Stimulated activated CD8-positive, alpha-beta memory T cell treated with anti-CD3 and anti-CD28 coated beads, Interleukin-2, amount 100 ng/mL, for 1 hour (primary cell): Measurements from ENCODE around the gene SCAF4.
"Not testable (repeated sequence)": the region's sequence is repeated elsewhere in the genome, so short reads cannot be mapped to it uniquely, and the experiment has no call there.

Source experiments
- DNase-seq, 2 donors: peaks; one replicate each; pipeline ENCODE4 v3.0.0-alpha.2; 2020; ENCODE audit warnings: low read depth in 2 of 2

Gene SCAF4

GRCh38 chr21:31731857-31732596 is at the start of gene SCAF4:
TSS of gene SCAF4 (minus strand) at chr21:31732118. CDS start at chr21:31731692, 426 bp downstream.
- peak; percentile 64 to 68 for DNase-seq

- no peak for DNase-seq
These were observed 49.0 kb upstream of the SCAF4 start for GRCh38 chr21:31780944-31781343.

GRCh38 chr21:31778546-31778945 is 46.6 kb upstream of the SCAF4 start:
- no peak for DNase-seq

- no peak for DNase-seq
These were observed 45.9 kb upstream of the SCAF4 start for GRCh38 chr21:31777857-31778256.

- DNase-seq = no peak
These were observed 42.1 kb upstream of the SCAF4 start for GRCh38 chr21:31774031-31774430.

GRCh38 chr21:31772674-31773555 is 41.0 kb upstream of the SCAF4 start:
- no peak for DNase-seq

- DNase-seq = no peak
These were observed 39.8 kb upstream of the SCAF4 start for GRCh38 chr21:31771685-31772084.

GRCh38 chr21:31768710-31769109 is 36.8 kb upstream of the SCAF4 start:
- DNase-seq = no peak

- no peak for DNase-seq
These were observed 35.0 kb upstream of the SCAF4 start for GRCh38 chr21:31766899-31767298.

GRCh38 chr21:31765850-31766249 is 33.9 kb upstream of the SCAF4 start:
- DNase-seq = not testable (repeated sequence)

- no peak for DNase-seq
These were observed 29.0 kb upstream of the SCAF4 start for GRCh38 chr21:31760931-31761330.

- DNase-seq = no peak
These were observed 24.9 kb upstream of the SCAF4 start for GRCh38 chr21:31756787-31757186.

- no peak for DNase-seq
These were observed 23.1 kb upstream of the SCAF4 start for GRCh38 chr21:31755027-31755426.

- DNase-seq = no peak
These were observed 22.7 kb upstream of the SCAF4 start for GRCh38 chr21:31754708-31754960.

- DNase-seq = no peak
These were observed 22.2 kb upstream of the SCAF4 start for GRCh38 chr21:31753949-31754707.

- DNase-seq = no peak
These were observed 21.0 kb upstream of the SCAF4 start for GRCh38 chr21:31752967-31753366.

GRCh38 chr21:31752352-31752751 is 20.4 kb upstream of the SCAF4 start:
- no peak for DNase-seq

GRCh38 chr21:31750843-31751242 is 18.9 kb upstream of the SCAF4 start:
- no peak for DNase-seq

- no peak for DNase-seq
These were observed 12.4 kb upstream of the SCAF4 start for GRCh38 chr21:31744182-31744800.

- no peak for DNase-seq
These were observed 11.8 kb upstream of the SCAF4 start for GRCh38 chr21:31743712-31744111.

- no peak for DNase-seq
These were observed 9.2 kb upstream of the SCAF4 start for GRCh38 chr21:31741116-31741515.
